ENCODE results near the gene CXCR5.
"Not testable (repeated sequence)": the region's sequence is repeated elsewhere in the genome, so short reads cannot be mapped to it uniquely, and the experiment has no call there.

DNA sequence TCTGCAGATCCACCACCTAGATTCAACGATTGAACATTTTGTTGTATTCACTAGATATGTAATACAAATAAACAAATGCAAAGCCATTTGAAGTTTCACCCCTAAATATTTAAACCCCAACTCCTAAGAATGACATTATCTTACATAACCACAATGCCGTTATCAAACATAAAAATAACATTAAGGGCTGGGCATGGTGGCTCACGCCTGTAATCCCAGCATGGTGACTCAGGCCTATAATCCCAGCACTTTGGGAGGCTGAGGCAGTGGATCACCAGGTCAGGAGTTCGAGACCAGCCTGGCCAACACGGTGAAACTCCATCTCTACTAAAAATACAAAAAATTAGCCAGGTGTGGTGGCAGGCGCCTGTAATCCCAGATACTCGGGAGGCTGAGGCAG, 40.8 kb upstream of the CXCR5 start:
- TF ChIP-seq, protein P1, sequence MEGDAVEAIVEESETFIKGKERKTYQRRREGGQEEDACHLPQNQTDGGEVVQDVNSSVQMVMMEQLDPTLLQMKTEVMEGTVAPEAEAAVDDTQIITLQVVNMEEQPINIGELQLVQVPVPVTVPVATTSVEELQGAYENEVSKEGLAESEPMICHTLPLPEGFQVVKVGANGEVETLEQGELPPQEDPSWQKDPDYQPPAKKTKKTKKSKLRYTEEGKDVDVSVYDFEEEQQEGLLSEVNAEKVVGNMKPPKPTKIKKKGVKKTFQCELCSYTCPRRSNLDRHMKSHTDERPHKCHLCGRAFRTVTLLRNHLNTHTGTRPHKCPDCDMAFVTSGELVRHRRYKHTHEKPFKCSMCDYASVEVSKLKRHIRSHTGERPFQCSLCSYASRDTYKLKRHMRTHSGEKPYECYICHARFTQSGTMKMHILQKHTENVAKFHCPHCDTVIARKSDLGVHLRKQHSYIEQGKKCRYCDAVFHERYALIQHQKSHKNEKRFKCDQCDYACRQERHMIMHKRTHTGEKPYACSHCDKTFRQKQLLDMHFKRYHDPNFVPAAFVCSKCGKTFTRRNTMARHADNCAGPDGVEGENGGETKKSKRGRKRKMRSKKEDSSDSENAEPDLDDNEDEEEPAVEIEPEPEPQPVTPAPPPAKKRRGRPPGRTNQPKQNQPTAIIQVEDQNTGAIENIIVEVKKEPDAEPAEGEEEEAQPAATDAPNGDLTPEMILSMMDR (IDR thresholded peaks at IDR 0.05): not testable (repeated sequence)
- TF ChIP-seq POLR2A (IDR thresholded peaks at IDR 0.05): not testable (repeated sequence)
